Measurements from ENCODE around the gene AGBL1. TPM values are rescaled to one million over a fixed set of nuclear protein-coding genes. Genes with fewer than 3 reads are reported as not detected.

The AGBL1 gene
- total and polyA plus RNA-seq, 2 donors (not counting 3 experiments of a cell fraction or from before 2014, with no cell fraction given): not detected

DNA sequence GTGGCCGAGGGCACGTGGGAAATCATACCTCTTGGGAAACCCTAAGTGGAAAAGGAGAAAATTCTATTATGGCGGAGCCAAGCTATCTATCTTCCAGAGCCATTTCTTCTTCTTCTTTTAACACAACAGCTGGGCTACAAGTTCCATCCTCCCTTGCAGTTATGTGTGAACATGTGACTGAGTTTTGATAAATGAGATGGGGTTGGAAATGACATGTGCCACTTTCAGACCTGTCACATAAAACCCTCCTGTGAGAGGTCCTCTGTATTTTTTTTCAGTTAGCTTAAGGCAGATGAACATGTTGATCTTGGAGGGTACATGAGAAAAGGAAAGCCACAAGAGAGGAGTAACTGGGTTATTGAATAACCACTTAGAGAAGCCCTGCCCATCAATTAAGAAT lies 47.9 kb downstream of the AGBL1 start:
- POLR2A ChIA-PET: no interaction called here

More for the DNA sequence above, 47.9 kb downstream of the AGBL1 start:
- Histone ChIP-seq H3K4me2 (ENCODE audit: insufficient read depth, low read length) (no peak overlapping the region), H4K20me1 (replicated peaks; ENCODE audit: control insufficient read depth, extremely low read depth, insufficient read depth, low read length) (no peaks in the 10 kb centered on the region), H3K4me1 (ENCODE audit: control insufficient read depth, extremely low read depth, insufficient read depth, low read length) (no peaks in the 10 kb centered on the region), H3K27ac (ENCODE audit: insufficient read depth, low read depth, low read length) (no peak overlapping the region), H3K9ac (replicated peaks; ENCODE audit: extremely low read depth, insufficient read depth, low read length) (no peak overlapping the region), H3K9me1 (replicated peaks; ENCODE audit: control insufficient read depth, extremely low read depth, insufficient read depth, low read length) (no peaks in the 10 kb centered on the region), H3K27me3 (ENCODE audit: control insufficient read depth in 2 of 2, insufficient read depth in 2 of 2, low read length in 2 of 2) (no peaks in the 10 kb centered on the region), H3K36me3 (ENCODE audit: control insufficient read depth in 2 of 2, extremely low read depth in 1 of 2, insufficient read depth in 2 of 2, low read length in 2 of 2) (no peaks in the 10 kb centered on the region), H2AFZ (ENCODE audit: low read depth, low read length) (no peak overlapping the region), H3K9me3 (replicated peaks; ENCODE audit: control insufficient read depth, insufficient read depth, low read length) (peaks cover 4% of the 10 kb centered on the region), H3K4me3 (replicated peaks in 1 of 3; ENCODE audit: insufficient read depth in 1 of 3, low read depth in 1 of 3, low read length in 3 of 3) (no peak overlapping the region), H3K79me2 (ENCODE audit: control insufficient read depth, insufficient read depth, low read length) (no peaks in the 10 kb centered on the region)
- FAIRE-seq (no peak), DNase-seq (ENCODE audit: low read depth, low spot score) (no peak)
- dilution Hi-C loops (cut with MboI; ENCODE audit: extremely low pct_ligation_motif_present, low sequenced_read_pairs) (no loop called here), intact Hi-C loops (cut with micrococcal nuclease) (loop anchor here (10.0 kb wide), 1 partner anchor 1727 kb away; no protein-coding TSS in a partner anchor)
- TF ChIP-seq JUN (IDR thresholded peaks at IDR 0.05; ENCODE audit: borderline replicate concordance, insufficient read depth, insufficient read length, low read depth): no peak
- no peak for TF ChIP-seq FOS (IDR thresholded peaks at IDR 0.05; ENCODE audit: borderline replicate concordance, insufficient read depth, low read length)
- no peak for TF ChIP-seq MYC (IDR thresholded peaks at IDR 0.05; ENCODE audit: low read depth, low read length)
- no peak for TF ChIP-seq POLR2AphosphoS5 (IDR thresholded peaks at IDR 0.05; ENCODE audit: insufficient read depth, low read depth, low read length)
- TF ChIP-seq POLR2A (IDR thresholded peaks at IDR 0.05; ENCODE audit: low read depth, low read length): no peak
- TF ChIP-seq, protein P1, sequence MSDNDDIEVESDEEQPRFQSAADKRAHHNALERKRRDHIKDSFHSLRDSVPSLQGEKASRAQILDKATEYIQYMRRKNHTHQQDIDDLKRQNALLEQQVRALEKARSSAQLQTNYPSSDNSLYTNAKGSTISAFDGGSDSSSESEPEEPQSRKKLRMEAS (IDR thresholded peaks at IDR 0.05; ENCODE audit: insufficient read depth, insufficient read length): no peak
- no peak for TF ChIP-seq EZH2 (IDR thresholded peaks at IDR 0.05; ENCODE audit: borderline replicate concordance, low read depth, low read length, severe bottlenecking)
- TF ChIP-seq GATA2 (IDR thresholded peaks at IDR 0.05; ENCODE audit: insufficient read depth, insufficient read length, low read depth, low read length): no peak
- TF ChIP-seq, protein P2, sequence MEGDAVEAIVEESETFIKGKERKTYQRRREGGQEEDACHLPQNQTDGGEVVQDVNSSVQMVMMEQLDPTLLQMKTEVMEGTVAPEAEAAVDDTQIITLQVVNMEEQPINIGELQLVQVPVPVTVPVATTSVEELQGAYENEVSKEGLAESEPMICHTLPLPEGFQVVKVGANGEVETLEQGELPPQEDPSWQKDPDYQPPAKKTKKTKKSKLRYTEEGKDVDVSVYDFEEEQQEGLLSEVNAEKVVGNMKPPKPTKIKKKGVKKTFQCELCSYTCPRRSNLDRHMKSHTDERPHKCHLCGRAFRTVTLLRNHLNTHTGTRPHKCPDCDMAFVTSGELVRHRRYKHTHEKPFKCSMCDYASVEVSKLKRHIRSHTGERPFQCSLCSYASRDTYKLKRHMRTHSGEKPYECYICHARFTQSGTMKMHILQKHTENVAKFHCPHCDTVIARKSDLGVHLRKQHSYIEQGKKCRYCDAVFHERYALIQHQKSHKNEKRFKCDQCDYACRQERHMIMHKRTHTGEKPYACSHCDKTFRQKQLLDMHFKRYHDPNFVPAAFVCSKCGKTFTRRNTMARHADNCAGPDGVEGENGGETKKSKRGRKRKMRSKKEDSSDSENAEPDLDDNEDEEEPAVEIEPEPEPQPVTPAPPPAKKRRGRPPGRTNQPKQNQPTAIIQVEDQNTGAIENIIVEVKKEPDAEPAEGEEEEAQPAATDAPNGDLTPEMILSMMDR (IDR thresholded peaks at IDR 0.05; ENCODE audit: extremely low read depth in 1 of 2, insufficient read depth in 1 of 2, low read depth in 1 of 2, low read length in 2 of 2): no peak
- no TSS peak for BruUV-seq (replicated peaks)
- CTCF ChIA-PET: no interaction called here

All from endothelial cell of umbilical vein (primary cell).